PFSK-1 (cell line): ENCODE measurements around the gene MYH7.

Experiments
- REST ChIP-seq, 2 experiments: IDR thresholded peaks; 2 replicates each; pipeline versions ENCODE4 v1.6.1 to v1.8.0; 2011 to 2012; ENCODE audit warnings: low read depth in 2 of 2, low read length in 2 of 2, control low read depth in 1 of 2, inconsistent platforms in 1 of 2, mild to moderate bottlenecking in 1 of 2, moderate library complexity in 1 of 2; ENCODE audit not compliant: insufficient read depth in 1 of 2
- SIN3A ChIP-seq: IDR thresholded peaks from 2 replicates; pipeline ENCODE4 v1.6.1; 2012; ENCODE audit warnings: mild to moderate bottlenecking, low read length, moderate library complexity, borderline replicate concordance; ENCODE audit not compliant: insufficient read depth

- TF ChIP-seq SIN3A (no peak), REST (IDR thresholded peaks at IDR 0.05; ENCODE audit: insufficient read depth in 1 of 2, low read depth in 2 of 2, low read length in 2 of 2) (no peak)
These were observed 2.0 kb downstream of the MYH7 start for GRCh38 chr14:23433457-23433856.
